NCI-H69 (cell line): ENCODE results near the gene TTC32.
A peak's percentile ranks its signal among the peaks of the same experiment; 100 is the strongest.
"Not testable (repeated sequence)": the region's sequence is repeated elsewhere in the genome, so short reads cannot be mapped to it uniquely, and the experiment has no call there.

Source experiments
- DNase-seq: peaks from one replicate; lab custom pipeline; 2025; lab: John Stamatoyannopoulos, UW

The TTC32 gene

DNA sequence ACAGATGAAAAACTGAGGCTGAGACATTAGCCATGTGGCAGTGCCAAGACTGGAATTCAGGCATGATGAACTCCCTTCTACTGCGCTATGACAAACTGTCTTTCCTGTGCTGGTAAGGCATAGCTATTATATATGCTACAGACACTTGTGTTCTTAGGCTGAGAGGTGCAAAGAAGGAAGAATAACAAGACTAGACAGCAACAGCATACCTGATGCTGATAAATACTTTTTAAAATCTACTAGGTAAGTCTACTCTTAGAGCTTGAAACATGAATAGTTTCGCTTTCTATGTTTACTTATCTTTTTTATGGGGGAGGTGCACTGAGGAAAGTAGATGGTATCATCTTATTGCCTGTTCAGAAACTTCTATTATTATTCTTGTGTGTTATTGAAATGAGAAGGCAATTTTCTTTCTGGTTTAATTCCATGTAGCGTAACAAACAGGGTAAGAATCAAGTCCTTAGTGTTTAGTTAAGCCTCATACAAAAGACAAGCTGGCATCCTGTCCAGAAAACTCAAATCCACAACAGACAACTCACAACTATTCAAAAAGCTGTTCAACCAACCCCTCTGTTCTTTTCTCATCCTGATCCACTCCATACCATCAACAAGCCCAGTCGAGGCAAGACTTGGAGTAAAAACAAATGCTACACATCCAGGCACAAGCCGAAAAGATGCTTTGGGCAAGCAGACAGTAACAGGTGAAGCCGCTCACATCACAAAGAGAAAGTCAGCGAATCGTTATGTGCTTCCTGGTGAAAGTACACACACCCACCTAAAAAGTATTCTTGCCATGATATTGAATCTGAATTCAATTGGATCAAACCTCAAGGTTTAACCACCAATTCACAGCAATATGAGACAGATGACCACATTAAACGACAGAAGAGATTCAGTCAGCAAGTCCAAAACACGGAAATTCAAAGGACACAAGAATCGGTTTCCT lies 1.5 kb downstream of the TTC32 start:
- DNase-seq = peak; percentile 15

DNA sequence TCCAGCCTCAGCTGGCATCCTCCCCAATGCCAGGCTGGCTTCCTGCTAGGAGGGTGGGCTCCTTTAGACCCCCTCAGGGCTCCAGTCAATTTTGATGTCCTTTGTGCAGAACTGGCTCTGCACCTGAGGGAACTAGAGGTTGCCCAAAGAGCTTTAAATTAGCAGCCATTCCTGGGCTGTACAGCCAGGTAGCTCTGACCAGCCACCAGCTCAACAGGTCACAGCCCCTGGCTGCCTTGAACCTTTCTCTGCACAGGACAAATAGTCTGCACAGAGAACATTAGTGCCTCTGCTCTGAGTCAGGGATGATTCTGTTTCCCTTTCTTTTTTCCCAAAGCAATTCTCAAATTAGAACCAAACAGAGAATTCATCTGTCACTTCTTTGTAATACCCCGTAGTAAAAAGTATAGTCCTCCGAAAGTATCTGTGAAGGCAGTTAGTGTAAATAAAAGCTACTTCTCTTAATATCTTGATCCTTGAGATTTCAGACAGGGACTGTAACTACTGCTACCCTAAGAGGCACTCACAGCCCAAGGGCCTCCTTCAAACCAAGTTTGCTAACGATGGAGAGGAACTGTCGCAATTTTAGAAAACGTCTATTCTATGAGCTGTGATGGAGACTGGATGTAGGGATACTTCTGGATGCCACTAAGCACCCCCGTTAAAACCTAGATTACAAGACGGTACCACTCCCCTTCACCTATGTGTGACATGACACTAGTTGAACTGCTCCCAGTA lies 3.0 kb downstream of the TTC32 start:
- no peak for DNase-seq

DNA sequence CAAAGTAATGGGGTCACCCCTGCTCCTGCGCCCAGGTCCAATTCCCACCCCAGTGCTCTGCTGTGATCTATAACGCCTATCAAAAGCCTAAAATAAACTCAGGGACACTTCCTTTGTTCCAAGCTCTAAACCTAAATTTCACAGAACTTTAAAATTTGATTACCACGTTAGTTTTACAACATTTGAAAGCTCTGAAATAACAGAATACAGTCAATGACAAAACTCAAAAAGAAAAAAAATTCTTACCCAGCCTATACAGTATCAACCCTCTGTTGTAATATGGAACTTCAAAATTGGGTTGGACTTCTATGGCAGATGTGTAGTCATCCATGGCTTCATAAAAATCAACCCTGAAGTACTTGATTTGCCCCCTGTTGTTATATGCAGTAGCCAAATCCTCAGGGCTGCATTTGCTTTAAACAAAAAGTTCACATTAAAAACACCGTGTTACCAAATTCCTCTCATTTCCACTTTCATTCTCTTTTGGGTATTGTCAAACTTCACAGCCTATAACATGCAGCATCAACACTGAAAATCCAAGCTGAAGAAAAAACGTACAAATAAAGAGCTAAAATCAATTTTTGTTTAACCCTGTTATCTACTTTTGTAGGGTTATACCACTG lies 4.0 kb downstream of the TTC32 start:
- DNase-seq = no peak

DNA sequence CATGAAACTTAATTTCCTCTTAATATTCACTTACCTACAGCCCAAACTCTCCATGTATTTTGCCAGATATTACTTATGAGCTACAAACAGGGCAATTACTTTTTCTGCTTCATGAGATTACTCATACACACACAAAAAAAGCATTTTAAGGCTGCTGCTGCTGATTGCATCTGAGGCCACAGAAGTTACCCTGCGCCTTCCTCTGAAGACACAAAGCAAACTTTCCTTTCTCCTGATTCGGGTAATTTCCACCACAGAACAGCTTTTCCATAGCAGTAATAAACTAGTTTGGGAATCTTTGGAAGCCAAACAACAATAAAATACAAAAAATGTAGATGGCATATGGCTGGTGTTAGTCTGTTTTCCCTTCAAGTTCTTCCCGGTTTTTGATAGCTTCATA lies 6.2 kb downstream of the TTC32 start:
- DNase-seq = no peak

DNA sequence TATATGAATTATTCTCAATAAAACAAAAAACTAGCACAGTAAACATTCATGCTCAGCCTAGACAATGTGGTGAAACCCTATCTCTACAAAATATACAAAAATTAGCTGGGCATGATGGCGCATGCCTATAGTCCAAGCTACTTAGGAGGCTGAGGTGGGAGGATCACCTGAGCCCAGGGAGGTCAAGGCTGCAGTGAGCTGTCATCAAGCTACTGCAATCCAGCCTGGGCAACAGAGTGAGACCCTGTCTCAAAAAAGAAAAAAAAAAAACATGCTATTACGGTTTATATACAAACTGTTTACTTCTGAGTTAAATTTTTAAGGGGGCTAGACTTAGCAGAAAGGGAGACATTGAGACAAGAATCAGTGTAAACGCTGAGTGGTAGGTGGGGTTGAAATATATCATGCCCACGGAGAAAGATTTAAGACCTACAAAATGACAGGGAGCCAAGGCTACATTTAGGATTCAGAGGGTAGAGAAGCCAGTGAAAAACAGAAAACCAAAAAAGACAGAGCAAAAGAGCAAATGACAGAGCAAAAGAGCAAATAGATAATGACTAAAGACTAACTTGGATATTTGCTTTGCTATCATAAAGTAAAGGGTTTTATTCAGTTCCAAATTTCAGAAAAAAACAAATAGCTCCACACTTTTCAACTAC lies 7.5 kb downstream of the TTC32 start:
- DNase-seq = no peak

DNA sequence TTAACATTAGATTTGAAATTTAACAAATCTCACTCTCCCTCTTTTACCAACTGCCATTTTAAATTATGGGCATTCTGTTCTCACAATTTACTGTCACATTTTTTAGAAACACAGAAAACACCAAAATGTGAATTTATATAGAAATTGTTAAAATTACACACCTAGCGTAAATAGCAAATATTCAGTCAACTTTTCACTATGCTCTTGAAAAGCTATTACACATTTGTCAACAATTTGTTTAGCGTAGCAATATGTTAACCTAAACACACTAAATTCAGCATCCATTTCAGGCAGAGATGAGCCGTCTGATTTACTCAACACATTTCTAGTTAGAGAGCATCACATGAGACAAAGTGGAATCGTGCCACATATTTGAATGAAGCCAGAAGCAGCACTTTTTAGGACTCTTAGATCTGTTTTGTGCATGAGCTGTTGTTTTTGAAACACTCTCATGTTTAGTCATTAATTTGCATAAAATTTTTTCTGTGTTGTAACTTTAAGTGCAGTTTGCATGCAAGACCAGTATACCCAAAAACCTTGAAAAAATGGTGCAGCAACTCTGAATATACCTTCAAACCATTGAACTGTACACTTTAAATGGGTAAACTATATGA lies 8.2 kb downstream of the TTC32 start:
- no peak for DNase-seq

DNA sequence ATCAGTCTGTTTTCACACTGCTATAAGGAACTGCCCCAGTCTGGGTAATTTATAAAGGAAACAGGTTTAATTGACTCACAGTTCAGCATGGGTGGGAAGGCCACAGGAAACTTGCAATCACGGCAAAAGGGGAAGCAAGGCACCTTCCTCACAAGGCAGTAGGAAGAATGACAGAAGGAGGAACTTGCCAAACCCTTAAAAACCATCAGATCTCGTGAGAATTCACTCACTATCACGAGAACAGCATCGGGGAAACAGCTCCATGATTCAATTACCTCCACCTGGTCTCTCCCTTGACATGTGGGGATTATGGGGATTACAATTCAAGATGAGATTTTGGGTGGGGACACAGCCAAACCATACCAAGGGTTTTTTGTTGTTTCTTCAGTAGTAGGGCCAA lies 9.8 kb downstream of the TTC32 start:
- not testable (repeated sequence) for DNase-seq

DNA sequence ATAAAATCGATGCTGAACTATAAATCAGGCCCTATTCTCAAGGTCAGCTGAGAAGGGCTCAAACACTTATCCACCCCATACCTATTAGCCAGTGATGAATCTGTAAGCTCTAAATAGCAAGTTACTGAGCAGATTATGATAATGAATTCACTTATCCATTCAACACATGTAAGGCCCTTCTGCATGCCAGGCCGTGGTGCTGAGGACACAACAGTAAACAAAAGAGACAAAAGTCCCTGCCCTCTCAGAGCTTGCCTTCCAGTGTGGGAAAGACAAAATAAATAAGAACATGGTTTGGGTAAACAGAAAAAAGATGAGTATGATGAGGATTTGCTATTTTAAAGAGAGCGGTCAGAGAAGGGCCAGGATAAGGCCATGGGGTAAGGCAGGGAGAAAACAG lies 11.7 kb downstream of the TTC32 start:
- DNase-seq = no peak

DNA sequence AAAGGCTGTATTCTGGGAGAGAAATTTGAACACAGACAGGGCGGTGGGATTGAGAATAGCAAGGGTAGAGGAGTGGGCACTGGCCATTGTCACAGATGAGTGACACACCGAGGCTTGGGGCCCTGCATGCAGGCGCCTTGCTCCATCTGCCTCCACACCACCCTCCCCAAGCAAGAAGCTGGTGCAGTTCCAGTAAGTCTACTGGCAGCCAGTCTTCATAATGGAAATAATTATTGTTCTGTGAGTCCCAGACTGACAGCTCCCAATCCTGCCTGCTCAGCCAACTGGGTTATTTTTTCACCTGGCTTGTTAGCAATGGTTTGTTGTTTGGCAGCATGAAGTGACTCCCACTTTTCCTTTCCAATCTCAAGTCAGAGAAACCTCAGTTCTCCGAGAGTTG lies 13.0 kb downstream of the TTC32 start:
- DNase-seq = no peak

DNA sequence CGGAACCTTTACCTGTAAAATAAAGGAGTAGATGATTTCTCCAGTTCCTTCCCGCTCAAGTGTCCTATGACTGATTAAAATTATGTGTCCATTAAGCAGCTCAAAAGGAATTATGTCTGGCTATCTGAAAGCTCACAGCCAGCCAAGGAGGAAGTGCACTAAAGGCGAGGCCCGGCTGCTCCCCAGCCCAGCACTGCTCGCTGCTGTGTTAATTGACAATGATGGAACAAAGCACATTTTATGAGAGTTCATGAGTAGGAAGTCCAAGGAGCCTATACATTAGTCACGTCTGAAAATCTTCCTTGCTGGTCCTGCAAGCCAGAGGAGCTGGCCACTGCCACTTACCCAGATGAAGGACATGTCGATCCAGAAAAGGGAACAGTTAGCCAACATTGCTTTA lies 14.3 kb downstream of the TTC32 start:
- no peak for DNase-seq

DNA sequence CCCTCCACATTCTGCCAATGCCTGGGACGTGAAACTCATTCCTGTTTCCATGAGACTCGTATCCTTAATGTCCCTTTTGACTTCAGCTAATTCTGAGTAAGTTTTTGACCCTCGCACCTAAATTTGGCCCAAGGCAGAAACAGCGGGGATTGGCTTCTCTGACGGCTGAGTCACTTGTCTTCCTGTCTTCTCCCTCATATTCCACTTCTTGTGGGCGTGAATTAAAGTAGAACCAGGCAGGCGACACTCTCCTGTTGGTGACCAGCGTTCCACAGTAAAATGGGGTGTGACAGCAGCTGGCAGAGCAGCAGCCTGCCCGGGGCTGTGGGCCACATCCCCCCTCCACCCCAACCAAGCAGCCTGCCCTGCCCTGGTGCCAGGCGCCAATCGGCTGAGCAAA lies 15.5 kb downstream of the TTC32 start:
- DNase-seq = no peak

DNA sequence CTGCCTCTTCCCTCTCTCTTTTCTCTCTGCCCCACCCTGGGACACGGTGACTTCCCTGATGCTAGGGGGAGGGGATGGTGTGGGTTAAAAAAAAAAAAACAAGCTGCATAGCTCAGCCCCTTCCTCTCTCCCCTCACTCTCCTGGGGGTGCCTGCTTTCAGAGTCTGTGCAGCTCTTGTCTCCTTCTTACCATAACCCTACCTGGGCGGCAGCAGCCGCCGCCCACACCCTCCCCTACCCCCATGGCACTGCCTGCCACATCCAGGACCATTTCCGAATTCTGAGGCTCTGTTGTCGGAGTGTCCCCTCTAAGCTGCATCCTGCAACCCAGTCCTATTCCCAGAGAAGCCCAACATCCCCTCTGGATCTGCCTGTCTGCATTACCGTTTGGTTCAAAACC lies 16.0 kb downstream of the TTC32 start:
- DNase-seq = no peak

DNA sequence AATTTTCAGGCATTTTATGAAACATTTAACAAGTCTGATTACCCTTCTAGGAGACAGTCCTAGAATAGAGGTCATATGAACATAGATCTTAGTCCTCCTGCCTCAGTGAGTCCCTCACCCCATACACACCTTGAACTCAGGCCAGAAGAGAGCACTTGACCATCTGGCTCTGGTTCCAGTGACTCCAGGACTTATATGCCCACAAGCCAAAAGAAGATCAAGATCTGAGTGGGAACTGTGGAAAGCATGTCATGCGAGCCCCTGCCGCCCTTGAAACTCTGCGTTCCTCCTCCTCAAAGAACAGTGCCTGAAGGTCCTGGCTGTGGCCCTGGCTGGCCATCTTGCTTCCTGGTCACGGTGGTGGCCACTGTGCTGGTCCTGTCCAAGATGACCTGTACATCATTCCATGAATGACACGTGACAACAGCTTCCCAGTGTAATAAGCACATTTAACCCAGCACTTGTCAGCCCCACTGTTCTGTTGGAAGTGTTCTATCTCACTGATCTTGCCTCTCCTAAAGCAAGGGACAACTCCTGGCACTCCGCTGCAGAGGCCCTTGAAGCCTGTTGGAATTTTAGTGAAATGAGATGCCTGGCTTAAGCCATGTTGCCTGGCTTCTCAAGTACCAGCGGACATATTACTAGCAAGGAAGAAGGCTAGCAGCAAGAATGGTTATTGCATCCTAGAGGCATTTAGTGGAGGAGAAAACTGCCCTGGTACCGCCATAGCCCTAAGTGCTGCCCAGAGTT lies 17.6 kb downstream of the TTC32 start:
- no peak for DNase-seq

DNA sequence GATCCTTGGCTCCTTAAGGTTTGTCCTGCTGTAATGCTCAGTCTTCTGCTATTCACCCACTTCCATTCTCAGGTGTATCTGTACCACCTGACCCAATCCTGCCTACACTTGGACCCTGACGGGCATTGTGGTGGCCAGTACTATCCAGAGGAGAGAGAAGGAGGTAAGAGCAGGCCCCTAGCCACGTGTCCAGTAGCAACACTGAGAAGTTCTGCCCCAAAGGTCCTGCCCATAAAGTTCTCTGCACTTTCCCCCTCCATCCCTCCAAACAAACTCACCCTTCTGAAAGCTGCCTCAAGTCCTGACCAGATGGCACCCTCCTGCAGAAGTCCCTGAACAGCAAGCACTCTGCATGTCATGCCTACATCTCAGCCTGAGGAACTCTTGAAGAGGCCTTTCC lies 18.3 kb downstream of the TTC32 start:
- DNase-seq = no peak

DNA sequence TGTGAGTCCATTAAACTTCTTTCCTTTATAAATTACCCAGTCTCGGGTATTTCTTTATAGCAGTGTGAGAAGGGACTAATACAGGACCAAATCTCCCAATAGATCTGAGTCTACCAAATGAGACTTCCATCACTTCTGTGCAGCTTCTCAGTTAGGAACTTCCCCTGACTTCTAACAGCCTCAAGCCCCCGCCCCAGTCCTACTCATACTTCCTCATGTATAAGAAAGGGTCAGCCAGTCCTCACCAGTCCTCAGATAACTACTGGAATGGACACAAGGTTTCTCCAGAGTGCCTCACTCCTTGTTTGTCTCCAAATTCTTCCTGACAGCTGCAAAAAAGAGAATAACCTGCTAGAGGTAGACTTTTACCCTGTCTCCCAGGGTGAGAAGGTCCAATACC lies 19.5 kb downstream of the TTC32 start:
- DNase-seq = no peak

DNA sequence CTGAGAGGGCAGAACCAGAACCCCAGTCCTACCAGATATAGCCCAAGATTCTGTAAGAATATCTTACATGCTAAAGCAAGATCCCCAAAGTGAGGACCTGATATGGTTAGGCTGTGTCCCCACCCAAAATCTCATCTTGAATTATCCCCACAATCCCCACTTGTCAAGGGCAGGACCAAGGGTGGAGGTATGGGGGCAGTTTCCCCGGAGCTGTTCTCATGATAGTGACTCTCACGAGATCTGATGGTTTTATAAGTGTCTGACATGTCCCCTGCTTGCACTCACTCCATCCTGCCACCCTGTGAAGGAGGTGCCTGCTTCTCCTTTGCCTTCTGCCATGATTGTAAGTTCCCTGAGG lies 19.9 kb downstream of the TTC32 start:
- DNase-seq = no peak

DNA sequence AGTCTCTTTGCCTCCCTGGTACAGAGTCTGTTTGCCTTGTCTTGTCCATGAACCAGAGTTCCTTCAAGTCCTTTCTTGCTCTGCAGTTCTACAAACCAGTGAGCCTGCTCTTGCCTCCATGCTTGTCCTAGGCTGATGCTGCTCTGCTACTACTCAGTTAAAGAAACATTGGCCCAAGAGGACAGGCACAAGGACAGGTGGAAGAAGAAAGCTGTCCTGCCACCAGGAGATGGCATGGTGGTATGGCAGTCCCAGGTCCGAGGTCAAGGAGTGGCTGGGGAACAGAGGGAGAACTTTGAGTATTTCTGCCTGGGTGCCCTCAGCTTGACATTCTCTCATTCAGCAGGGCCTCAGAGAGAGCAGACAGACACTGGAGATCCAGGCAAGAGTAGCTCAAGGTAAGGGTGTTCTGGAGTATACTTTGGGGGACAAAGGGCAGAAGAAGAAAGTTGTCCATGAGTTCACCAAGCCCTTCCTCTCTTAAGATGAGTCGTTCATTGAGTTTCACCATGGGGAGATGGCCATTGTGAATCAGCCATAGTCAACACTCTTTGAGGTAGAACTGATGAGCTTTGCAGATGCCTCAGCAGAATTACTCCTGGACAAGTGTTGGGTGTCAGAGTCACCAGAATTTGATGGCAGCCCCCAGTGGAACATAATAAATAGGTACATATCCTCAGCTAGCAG lies 20.4 kb downstream of the TTC32 start:
- DNase-seq = no peak

DNA sequence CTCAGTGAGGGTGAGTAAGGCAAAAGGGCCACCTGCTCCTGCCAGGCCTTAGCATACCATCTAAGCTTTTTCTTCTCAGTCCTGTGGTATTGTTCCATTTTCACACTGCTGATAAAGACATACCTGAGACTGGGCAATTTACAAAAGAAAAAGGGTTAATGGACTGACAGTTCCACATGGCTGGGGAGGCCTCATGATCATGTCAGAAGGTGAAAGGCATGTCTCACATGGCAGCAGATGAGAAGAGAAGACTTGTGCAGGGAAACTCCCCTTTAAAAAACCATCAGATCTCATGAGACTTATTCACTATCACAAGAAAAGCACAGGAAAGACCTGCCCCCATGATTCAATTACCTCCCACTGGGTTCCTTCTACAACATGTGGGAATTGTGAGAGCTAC lies 21.6 kb downstream of the TTC32 start:
- not testable (repeated sequence) for DNase-seq

DNA sequence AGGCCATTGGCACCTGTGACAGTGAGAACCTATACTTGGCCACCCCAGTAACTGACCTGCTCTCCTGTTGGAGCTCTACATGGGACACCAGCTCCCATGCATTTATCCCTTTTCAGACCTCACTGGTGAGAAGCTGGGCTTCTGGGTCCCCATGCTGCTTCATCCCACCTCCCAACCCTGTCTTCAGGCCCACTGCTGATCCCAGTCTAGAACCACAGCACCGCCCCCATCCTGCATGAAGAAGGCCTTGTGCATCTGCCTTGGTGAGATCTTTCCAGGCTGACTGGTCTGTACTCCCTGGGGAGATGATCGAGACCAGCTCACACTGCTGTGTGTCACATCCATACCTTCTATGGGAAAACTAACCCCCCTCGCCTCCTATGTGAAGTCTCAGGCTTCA lies 22.7 kb downstream of the TTC32 start:
- DNase-seq = no peak

DNA sequence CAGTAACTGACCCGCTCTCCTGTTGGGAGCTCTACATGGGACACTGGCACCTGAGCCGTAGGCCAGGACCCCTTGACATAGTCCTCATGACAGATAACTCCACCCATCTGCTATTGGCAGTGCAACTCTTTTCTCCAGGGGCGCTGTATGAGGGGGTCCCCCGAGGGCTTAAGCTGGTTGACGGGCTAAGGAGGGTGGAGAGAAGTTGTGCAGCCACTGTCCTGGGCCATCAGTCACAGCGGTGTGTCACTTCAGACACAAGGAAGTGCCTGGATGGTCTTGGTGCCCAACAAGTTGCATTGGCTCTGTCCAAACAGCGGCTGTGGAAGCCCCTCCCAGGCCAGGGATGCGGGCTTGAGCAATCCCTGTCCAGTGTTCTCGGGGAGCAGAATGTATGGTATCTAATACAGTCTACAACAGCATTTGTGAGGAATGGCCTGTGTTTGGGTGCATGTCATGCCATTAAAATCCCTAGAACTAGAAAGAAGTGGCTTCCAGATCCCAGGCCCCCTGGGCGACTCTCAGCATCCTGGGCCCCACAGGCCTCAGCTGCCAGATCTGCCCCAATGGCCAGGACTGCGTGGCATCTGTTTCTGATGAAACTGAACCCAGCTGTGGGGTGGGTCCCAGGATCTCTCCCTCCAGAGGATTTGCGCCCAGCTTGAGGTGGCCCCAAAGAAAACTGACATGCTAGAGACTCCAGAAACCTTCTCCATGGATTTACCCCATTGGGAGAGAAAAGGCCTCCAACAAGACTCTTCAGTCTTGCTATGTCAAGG lies 23.3 kb downstream of the TTC32 start:
- DNase-seq = no peak
